T-cell (primary cell): Measurements from ENCODE around the gene EXOC6B. TPM values are rescaled to one million over a fixed set of nuclear protein-coding genes. Genes with fewer than 3 reads are reported as not detected.

Source experiments
- ATAC-seq, 4 experiments: fragments of 200-7000 bp in 3 of 4; fragments of 150-1000 bp in 1 of 4; cut with Tn5 transposase; replicated peaks in 1 of 4; 1 replicate in 3 of 4; 2 replicates in 1 of 4; pipeline ENCODE4 v1.10.0; 2021; ENCODE audit warnings: moderate library complexity in 3 of 4, mild to moderate bottlenecking in 2 of 4, moderate number of reproducible peaks in 1 of 4
- CTCF ChIA-PET, 2 donors: fragments of 300-600 bp; sonication (Branson Sonifier 250); formaldehyde crosslinking; loops; one replicate each; lab custom pipeline; 2022; ENCODE audit warnings: antibody characterized with exemption in 2 of 2; lab: Charles Lee
- POLR2A ChIA-PET, 2 donors: fragments of 300-600 bp; sonication (Branson Sonifier 250); formaldehyde crosslinking; loops; one replicate each; lab custom pipeline; 2022; ENCODE audit warnings: antibody characterized with exemption in 2 of 2; lab: Charles Lee
- DNase-seq, 35 experiments: peaks; one replicate each; pipeline versions ENCODE4 v3.0.0 to v3.0.0-alpha.2; 2013 to 2023
- H3K27ac ChIP-seq: one replicate; pipeline ENCODE4 v1.5.1; 2013; ENCODE audit warnings: low read length
- H3K27me3 ChIP-seq, 2 experiments: replicated peaks in 1 of 2; 1 replicate in 1 of 2; 2 replicates in 1 of 2; pipeline versions ENCODE4 v1.6.1 to v1.7.0; 2013; ENCODE audit warnings: low read length in 1 of 2, mixed read lengths in 1 of 2; ENCODE audit not compliant: control insufficient read depth in 2 of 2, insufficient read depth in 2 of 2; ENCODE audit errors: extremely low read depth in 1 of 2
- H3K36me3 ChIP-seq, 2 donors: 1 replicate in 1 of 2; 2 replicates in 1 of 2; pipeline versions ENCODE4 v1.6.1 to v1.7.0; 2013; ENCODE audit warnings: low read length in 1 of 2; ENCODE audit not compliant: control insufficient read depth in 2 of 2, insufficient read depth in 1 of 2; ENCODE audit errors: extremely low read depth in 1 of 2
- H3K4me1 ChIP-seq, 2 experiments: 1 replicate in 1 of 2; 2 replicates in 1 of 2; pipeline versions ENCODE4 v1.6.1 to v1.7.0; 2013; ENCODE audit warnings: low read length in 2 of 2, mixed read lengths in 1 of 2; ENCODE audit not compliant: insufficient read depth in 2 of 2, control insufficient read depth in 1 of 2; ENCODE audit errors: extremely low read depth in 1 of 2
- H3K4me3 ChIP-seq, 2 donors: 1 replicate in 1 of 2; 2 replicates in 1 of 2; pipeline versions ENCODE4 v1.5.1 to v1.7.0; 2013; ENCODE audit warnings: mild to moderate bottlenecking in 2 of 2, low read length in 1 of 2, moderate library complexity in 1 of 2; ENCODE audit not compliant: control insufficient read depth in 1 of 2; ENCODE audit errors: extremely low read depth in 1 of 2
- H3K9me3 ChIP-seq: 2 replicates; pipeline ENCODE4 v1.7.0; 2013
- H3K27ac Mint-ChIP-seq, 2 donors: one replicate each; pipeline ENCODE4 v1.8.0; 2020 to 2021; ENCODE audit warnings: mild to moderate bottlenecking in 2 of 2, mixed read lengths in 2 of 2
- H3K27me3 Mint-ChIP-seq, 2 donors: one replicate each; pipeline ENCODE4 v1.8.0; 2021 to 2022; ENCODE audit warnings: mixed read lengths in 2 of 2
- H3K36me3 Mint-ChIP-seq: one replicate; pipeline ENCODE4 v1.8.0; 2021; ENCODE audit warnings: mixed read lengths
- H3K4me1 Mint-ChIP-seq, 3 donors: one replicate each; pipeline ENCODE4 v1.8.0; 2020 to 2022; ENCODE audit warnings: mixed read lengths in 3 of 3, mild to moderate bottlenecking in 1 of 3
- H3K4me3 Mint-ChIP-seq, 3 donors: one replicate each; pipeline ENCODE4 v1.8.0; 2020 to 2022; ENCODE audit warnings: mild to moderate bottlenecking in 3 of 3, mixed read lengths in 3 of 3, moderate library complexity in 3 of 3
- H3K9me3 Mint-ChIP-seq, 3 donors: one replicate each; pipeline ENCODE4 v1.8.0; 2020 to 2022; ENCODE audit warnings: mixed read lengths in 3 of 3
- WGBS: methylation state at CpG from one replicate; pipeline ENCODE4 v1.1.5; 2013; ENCODE audit warnings: missing lambda C conversion rate; ENCODE audit not compliant: insufficient coverage; 5-methylcytosine and 5-hydroxymethylcytosine counted together
- total RNA-seq, 35 experiments: library from RNA in 6 of 35; stranded (reverse) in 6 of 35; fragments of 120-200 nt in 1 of 35; gene quantifications; one replicate each; pipeline versions ENCODE4 v1.2.1 to v1.2.4 and lab custom pipeline; 2013 to 2026

The EXOC6B gene
- total RNA-seq, 5 donors from 2014 or later (not counting 1 experiment from before 2014, with no cell fraction given) = 13.3 to 18.9 (median 16.6) TPM

DNA sequence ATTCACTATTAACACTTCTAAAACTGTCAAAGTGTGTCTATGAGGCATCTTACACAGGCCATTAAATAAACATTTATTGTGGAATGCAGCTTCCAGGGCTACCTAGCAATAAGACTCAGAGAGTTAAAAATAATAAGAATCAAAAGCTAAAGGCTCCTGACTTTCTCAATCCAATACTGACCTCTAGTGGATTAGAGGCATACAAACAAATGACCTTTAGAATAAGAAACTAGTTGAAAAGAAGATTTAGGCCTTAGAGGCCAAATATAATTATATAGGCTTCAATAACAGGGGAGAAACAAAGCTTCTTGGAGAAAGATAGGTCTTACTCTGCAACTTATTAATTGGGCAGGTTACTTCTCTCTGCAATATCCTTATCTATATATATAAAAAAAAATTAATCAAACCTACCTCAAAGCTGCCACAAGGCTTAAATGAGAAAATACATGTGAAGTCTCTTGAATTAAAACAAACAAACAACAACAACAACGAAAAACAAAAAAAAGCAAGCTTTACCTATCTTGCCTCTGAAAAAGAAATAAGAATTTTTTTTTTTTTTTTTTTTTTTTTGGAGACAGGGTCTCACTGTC lies 246.1 kb downstream of the EXOC6B start:
- POLR2A ChIA-PET = interaction anchor here in 1 of 2 donors (0.6 kb wide), 1 partner anchor 680 kb away, joined by 3 read pairs; no protein-coding TSS in a partner anchor
- Histone ChIP-seq H3K9me3 (no peaks in the 10 kb centered on the region), H3K4me3 (no peak overlapping the region), H3K27ac (no peak overlapping the region), H3K4me1 (no peaks in the 10 kb centered on the region), H3K36me3 (no peaks in the 10 kb centered on the region), H3K27me3 (no peaks in the 10 kb centered on the region)
- CTCF ChIA-PET = interaction anchor here (0.5 to 2.4 kb wide), 13 partner anchors 8 to 1027 kb away, joined by 3 to 16 read pairs (median 7); no protein-coding TSS in a partner anchor
- no peak for ATAC-seq
- no peaks in the 10 kb centered on the region for H3K27me3 Mint-ChIP-seq
- peak in 1 of 35 experiments; percentile 44 for DNase-seq
- WGBS = no CpG with 5 or more reads among the region's 1 CpG
- H3K4me1 Mint-ChIP-seq = peaks cover 0 to 5% (median 1%) of the 10 kb centered on the region in 3 donors
- no peaks in the 10 kb centered on the region for H3K9me3 Mint-ChIP-seq
- H3K36me3 Mint-ChIP-seq = no peaks in the 10 kb centered on the region
- H3K27ac Mint-ChIP-seq = no peak overlapping the region
- H3K4me3 Mint-ChIP-seq = no peak overlapping the region

DNA sequence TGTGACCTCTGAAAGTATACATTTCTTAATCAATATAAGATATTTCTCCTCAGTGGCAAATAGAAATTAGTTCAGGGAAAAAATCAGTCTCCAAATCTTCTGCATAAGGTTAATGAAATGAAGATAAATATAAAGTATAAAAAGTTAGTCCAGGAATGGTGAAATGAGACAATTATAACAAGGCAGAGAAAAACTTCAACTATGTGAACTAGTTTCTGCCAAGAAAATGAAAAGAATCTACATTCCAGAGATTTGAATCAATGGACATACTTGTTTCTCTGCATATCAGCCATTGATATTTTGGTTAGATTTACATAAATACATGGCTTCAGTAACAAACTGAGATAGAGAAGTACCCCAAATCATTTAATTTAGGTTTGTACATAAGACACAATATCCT lies 249.0 kb downstream of the EXOC6B start:
- ATAC-seq (no peak), DNase-seq (no peak)
- H3K36me3 ChIP-seq = no peaks in the 10 kb centered on the region
- H3K27ac Mint-ChIP-seq = no peak overlapping the region
- no peak overlapping the region for H3K4me3 ChIP-seq
- H3K27me3 Mint-ChIP-seq = no peaks in the 10 kb centered on the region
- no peaks in the 10 kb centered on the region for H3K4me1 ChIP-seq
- POLR2A ChIA-PET = no interaction called here
- H3K36me3 Mint-ChIP-seq = peaks cover 3% of the 10 kb centered on the region
- H3K9me3 ChIP-seq = no peaks in the 10 kb centered on the region
- H3K27me3 ChIP-seq = no peaks in the 10 kb centered on the region
- CTCF ChIA-PET = no interaction called here
- no peak overlapping the region for H3K27ac ChIP-seq
- no peaks in the 10 kb centered on the region for H3K9me3 Mint-ChIP-seq
- H3K4me3 Mint-ChIP-seq = no peak overlapping the region
- peaks cover 0 to 1% (median 0%) of the 10 kb centered on the region in 3 donors for H3K4me1 Mint-ChIP-seq

- WGBS = 50% methylated on average over 1 of the region's 2 CpGs
- POLR2A ChIA-PET = no interaction called here
Observed at GRCh38 chr2:72576459-72576858, 249.4 kb downstream of the EXOC6B start.

DNA sequence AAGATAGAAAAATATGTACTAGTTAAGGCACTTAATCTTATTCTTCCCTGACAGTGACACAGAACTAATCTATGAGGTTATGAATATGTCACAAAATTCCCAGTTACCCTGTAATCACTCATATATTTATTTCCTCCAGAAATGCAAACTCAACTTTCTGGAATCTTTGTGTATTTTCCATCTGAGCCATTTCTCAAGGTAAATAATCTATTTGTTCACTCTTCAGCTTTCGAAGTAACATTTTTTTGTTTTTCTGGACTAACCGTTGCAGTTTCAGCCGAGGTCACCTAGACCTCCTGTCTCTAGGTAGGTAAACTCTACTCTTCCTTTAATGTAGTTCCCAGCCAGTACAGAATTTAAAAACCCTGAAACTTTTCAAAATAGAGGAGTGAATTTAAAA lies 250.9 kb downstream of the EXOC6B start:
- POLR2A ChIA-PET = no interaction called here
- no peak overlapping the region for H3K27ac ChIP-seq
- no peak overlapping the region for H3K27ac Mint-ChIP-seq
- H3K4me1 ChIP-seq = no peaks in the 10 kb centered on the region
- WGBS = no CpG with 5 or more reads among the region's 3 CpGs
- no peak for DNase-seq
- H3K36me3 Mint-ChIP-seq = peaks cover 11% of the 10 kb centered on the region
- ATAC-seq = no peak
- H3K4me1 Mint-ChIP-seq = peaks cover 0 to 1% (median 0%) of the 10 kb centered on the region in 3 donors
- H3K9me3 ChIP-seq = no peaks in the 10 kb centered on the region
- CTCF ChIA-PET = no interaction called here
- no peaks in the 10 kb centered on the region for H3K27me3 Mint-ChIP-seq
- no peaks in the 10 kb centered on the region for H3K27me3 ChIP-seq
- H3K9me3 Mint-ChIP-seq = no peaks in the 10 kb centered on the region
- no peaks in the 10 kb centered on the region for H3K36me3 ChIP-seq
- H3K4me3 Mint-ChIP-seq = no peak overlapping the region
- no peak overlapping the region for H3K4me3 ChIP-seq

More at GRCh38 chr2:72576459-72576858, 249.4 kb downstream of the EXOC6B start:
- Mint-ChIP-seq H3K4me1 (peaks cover 0 to 1% (median 0%) of the 10 kb centered on the region in 3 donors), H3K4me3 (no peak overlapping the region), H3K27me3 (no peaks in the 10 kb centered on the region), H3K27ac (no peak overlapping the region), H3K9me3 (no peaks in the 10 kb centered on the region), H3K36me3 (peaks cover 3% of the 10 kb centered on the region)
- Histone ChIP-seq H3K27ac (no peak overlapping the region), H3K9me3 (no peaks in the 10 kb centered on the region), H3K4me3 (no peak overlapping the region), H3K36me3 (no peaks in the 10 kb centered on the region), H3K27me3 (no peaks in the 10 kb centered on the region), H3K4me1 (no peaks in the 10 kb centered on the region)
- ATAC-seq (no peak), DNase-seq (no peak)
- CTCF ChIA-PET = no interaction called here

- Histone ChIP-seq H3K4me3 (no peak overlapping the region), H3K4me1 (no peaks in the 10 kb centered on the region), H3K9me3 (no peaks in the 10 kb centered on the region), H3K36me3 (no peaks in the 10 kb centered on the region), H3K27me3 (no peaks in the 10 kb centered on the region), H3K27ac (no peak overlapping the region)
- Mint-ChIP-seq H3K9me3 (no peaks in the 10 kb centered on the region), H3K4me3 (no peak overlapping the region), H3K36me3 (peaks cover 12% of the 10 kb centered on the region), H3K4me1 (no peaks in the 10 kb centered on the region), H3K27me3 (no peaks in the 10 kb centered on the region), H3K27ac (no peak overlapping the region)
- no CpG with 5 or more reads among the region's 1 CpG for WGBS
- ChIA-PET CTCF (no interaction called here), POLR2A (no interaction called here)
- ATAC-seq = no peak
- DNase-seq = no peak
Observed at GRCh38 chr2:72573232-72573631, 252.6 kb downstream of the EXOC6B start.

DNA sequence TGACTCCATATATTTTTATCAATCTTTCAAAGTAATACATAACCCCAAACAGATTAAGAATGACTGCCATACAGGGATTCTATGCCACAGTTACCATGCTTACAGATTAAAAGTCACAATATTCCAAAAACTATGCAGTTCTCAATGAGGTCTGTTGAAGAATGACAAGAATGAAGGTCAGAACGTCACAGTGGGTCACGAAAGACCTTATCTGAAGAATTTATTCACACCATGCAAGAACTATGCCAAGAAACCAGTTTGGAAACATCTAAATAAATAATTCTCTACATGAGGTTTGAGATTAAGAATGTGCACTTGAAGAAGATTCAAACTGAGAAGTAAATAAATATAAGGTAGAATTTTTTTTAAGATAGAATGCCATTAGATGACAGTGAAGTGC lies 253.3 kb downstream of the EXOC6B start:
- WGBS = no CpG with 5 or more reads among the region's 2 CpGs
- CTCF ChIA-PET = no interaction called here

More for the DNA sequence above, 253.3 kb downstream of the EXOC6B start:
- no peak overlapping the region for H3K4me3 Mint-ChIP-seq
- H3K9me3 Mint-ChIP-seq = no peaks in the 10 kb centered on the region
- DNase-seq = no peak
- no peaks in the 10 kb centered on the region for H3K27me3 Mint-ChIP-seq
- POLR2A ChIA-PET = no interaction called here
- H3K27ac Mint-ChIP-seq = no peak overlapping the region
- H3K27ac ChIP-seq = no peak overlapping the region
- H3K4me3 ChIP-seq = no peak overlapping the region
- H3K36me3 Mint-ChIP-seq = peaks cover 12% of the 10 kb centered on the region
- no peaks in the 10 kb centered on the region for H3K27me3 ChIP-seq
- no peak for ATAC-seq
- H3K4me1 Mint-ChIP-seq = no peaks in the 10 kb centered on the region
- H3K9me3 ChIP-seq = no peaks in the 10 kb centered on the region
- H3K4me1 ChIP-seq = no peaks in the 10 kb centered on the region
- H3K36me3 ChIP-seq = no peaks in the 10 kb centered on the region
